ENCODE data around the gene NANS.
A peak's percentile ranks its signal among the peaks of the same experiment; 100 is the strongest.

Gene NANS

DNA sequence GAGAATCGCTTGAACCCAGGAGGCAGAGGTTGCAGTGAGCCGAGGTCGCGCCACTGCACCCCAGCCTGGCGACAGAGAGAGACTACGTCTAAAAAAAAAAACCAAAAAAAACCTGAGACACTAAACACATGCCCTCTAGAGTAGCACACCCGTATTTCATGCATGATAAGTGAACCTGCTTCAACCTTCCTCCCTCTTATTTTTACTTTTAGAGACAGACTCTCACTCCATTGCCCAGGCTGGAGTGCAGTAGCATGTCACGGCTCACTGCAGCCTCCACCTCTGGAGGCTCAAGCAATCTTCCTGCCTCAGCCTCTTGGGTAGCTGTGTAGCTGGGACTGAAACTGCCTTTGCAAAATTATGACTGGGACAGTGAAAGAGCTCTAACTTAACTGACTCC, 17.6 kb upstream of the NANS start:
- no peak for DNase-seq (ENCODE audit: low read depth, low spot score)

DNA sequence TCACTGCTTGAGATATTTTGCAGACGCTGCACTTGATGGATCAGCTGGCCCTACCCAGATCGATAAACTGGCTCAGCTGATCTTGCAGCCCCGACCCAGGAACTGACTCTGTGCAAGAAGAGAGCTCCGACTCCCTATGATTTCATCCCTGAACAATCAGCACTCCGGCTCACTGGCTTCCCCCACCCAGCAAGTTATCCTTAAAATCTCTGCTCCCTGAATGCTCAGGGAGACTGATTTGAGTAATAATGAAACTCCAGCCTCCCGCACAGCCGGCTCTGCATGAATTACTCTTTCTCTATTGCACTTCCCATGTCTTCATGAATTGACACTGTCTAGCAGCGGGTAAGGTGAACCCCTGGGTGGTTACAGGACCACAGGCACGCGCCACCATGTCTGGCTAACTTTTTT, 16.9 kb upstream of the NANS start:
- DNase-seq (ENCODE audit: low read depth, low spot score) = no peak

DNA sequence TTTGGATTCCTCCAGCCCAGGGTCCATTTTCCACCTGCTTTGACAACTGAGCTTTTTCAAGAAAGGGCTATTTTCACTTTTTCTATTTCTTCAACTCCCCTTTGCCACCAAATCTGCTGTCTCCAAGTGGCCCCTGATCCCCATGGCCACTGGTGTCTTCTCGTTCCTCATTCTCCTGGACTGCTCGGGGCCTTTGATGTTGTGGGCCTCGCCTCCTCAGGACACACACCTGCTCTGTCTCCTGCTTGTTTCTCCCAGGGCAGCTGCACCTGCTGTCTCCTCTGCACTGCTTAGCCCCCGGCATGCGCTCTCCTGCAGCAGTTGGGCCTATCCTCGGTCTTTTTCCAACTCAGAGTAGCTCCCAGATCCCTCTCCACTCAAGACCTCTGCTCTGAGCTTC, 16.3 kb upstream of the NANS start:
- DNase-seq (ENCODE audit: low read depth, low spot score) = no peak

DNA sequence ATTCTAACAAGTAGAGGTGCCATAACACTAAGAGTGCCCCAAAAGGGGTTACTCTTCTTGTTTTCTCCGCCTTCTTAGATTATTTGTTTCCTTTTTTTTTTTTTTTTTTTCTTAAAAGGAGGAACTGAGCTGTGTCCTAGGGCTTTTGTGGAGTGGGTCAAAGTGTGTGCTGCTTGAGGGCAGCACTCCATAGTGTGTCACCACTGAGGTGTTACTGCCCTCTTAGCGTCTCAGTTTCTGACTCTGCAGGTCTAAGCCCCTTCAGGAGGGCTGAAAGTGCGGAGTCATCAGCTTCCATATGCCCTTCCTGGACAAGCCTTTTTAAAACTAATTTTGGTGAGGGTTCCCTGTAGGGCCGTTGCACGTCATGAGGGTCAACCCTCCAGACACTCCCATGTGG, 12.6 kb upstream of the NANS start:
- no peak for DNase-seq (ENCODE audit: low read depth, low spot score)

DNA sequence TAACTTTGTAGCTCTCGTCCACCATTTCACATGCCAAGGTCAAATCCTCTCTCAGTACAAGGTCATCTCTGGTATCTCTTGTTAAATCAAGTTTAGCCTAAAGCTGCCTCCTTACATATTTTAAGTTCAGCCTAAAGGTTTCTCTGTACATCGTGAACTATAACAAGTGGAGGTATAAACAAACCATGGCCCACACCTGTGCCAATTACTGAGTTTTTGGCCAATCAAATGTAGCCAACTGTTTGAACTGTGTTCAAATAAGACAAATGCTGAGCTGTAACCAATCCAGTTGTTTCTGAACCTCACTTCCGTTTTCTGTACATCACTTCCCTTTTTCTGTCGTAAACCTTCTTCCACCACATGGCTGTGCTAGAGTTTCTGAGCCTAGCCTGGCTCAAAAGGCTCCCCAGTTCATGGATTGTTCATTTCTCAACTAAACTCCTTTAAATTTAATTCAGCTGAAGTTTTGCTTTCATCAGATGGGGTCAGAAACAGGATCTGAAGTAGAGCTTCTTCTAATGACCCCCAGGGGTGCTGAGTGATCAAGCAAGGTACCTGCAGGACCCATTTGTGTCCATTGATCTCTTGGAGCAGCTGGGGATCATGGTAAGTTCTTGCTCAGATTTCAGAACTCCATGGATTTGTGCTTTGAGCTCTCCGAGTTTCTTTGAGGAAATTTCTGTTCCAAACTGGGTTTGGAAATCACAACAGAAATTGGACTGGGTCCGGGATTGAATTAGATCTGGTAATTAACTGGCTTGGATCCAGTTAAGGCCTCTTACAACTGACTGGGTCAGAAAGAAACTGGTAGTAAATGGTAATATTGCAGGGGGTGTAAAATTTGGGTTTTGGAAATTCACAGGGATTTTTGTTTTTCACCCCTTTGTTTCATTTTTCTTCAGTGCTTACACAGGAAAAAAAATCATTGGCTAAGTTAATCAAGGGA, 11.0 kb upstream of the NANS start:
- DNase-seq (ENCODE audit: low read depth, low spot score) = no peak

DNA sequence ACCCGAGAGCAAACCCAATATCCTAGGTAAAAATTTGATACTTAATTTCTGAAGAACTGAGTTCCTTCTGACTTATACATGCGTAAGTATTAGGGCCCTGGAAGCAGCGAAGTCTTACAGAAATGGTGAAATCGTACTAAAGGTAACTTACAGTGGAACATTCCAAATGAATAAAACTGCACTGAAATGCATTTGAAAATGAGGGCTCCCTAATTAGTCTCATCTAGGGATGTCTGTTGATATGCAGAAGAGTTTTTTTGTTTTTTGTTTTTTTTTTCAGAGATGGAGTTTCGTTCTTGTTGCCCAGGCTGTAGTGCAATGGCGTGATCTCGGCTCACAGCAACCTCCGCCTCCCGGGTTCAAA, 10.4 kb upstream of the NANS start:
- DNase-seq (ENCODE audit: low read depth, low spot score) = no peak

DNA sequence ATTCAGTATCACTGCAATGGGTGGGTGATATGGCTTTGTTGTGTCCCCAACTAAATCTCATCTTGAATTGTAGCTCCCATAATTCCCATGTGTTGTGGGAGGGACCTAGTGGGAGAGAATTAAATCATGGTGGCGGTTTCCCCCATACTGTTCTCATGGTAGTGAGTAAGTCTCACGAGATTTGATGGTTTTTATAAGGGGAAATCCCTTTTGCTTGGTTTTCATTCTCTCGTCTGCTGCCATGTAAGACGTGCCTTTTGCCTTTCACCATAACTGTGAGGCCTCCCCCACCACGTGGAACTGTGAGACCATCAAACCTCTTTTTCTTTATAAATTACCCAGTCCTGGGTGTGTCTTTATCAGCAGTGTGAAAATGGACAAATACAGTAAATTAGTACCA, 9.5 kb upstream of the NANS start:
- no peak for DNase-seq (ENCODE audit: low read depth, low spot score)

DNA sequence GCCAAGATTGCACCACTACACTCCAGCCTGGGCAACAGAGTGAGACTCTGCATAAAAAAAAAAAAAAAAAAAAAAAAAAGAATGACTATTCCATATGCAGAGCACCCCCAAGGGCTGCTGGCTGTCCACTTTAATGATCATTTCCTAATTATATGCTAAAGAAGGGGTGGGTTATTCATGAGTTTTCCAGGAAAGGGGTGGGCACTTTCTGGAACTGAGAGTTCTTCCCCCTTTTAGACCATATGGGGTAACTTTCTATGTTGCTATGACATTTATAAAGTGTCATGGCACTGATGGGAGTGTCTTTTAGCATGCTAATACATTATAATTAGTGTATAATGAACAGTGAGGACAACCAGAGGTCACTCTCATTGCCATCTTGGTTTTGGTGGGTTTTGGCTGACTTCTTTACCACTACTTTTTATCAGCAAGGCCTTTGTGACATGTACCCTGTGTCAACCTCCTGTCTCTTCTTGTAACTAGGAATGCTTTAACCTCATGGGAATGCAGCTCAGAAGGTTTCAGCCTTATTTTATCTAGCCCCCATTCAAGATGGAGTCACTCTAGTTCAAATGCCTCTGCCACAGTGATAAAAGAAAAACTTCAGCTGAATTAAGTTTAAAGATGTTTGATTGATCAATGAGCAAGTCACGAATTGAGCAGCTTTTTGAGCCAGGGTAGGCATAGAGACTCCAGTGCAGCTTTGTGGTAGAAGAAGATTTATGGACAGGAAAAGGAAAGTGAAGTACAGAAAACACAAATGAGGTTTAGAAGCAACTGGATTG, 7.1 kb upstream of the NANS start:
- DNase-seq (ENCODE audit: low read depth, low spot score) = no peak

DNA sequence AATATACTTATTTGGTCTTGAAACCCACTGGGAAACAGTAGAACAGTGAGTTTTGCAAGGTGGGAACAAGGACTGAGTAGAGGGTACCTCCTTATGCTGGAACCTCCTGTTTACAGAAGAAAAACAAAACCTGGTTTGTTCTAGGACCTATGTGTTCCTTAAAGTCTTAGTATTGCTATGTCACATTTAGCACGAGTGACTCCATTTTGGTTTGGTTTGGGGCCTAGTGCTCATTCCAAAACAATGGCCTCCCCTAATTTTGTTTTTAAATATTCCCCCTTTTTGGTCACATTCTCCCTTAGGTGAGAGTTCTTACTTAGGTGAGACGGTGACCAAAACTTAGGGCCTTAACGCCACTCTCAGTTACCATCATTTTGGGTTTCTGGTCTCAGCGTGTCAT, 6.2 kb upstream of the NANS start:
- no peak for DNase-seq (ENCODE audit: low read depth, low spot score)

DNA sequence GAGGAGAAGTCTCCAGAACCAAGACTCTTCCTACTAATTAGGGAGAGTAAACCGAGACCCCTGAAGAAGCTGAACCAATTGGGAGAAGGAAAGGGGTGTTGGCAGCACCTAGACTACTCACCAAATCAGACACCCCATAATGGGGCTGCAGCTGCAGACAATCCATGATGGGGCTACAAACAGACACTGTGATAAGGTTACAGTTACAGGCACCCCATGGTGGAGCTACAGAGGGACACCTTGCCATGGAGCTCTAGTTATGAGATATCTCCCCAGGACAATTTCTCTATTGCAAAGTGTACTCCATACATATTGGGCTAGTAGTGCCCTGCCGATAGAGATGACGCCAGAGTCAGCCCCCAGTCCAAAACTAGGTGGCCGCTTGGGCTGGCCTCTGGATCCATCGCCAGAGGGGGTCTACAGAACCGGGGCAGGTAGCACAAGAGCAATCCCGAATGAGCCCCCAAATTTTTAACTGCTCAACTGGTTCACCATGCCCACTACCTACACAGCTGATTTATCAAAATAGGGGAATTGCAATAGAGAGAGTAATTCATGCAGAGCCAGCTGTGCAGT, 2.1 kb upstream of the NANS start:
- no peak for DNase-seq (ENCODE audit: low read depth, low spot score)

DNA sequence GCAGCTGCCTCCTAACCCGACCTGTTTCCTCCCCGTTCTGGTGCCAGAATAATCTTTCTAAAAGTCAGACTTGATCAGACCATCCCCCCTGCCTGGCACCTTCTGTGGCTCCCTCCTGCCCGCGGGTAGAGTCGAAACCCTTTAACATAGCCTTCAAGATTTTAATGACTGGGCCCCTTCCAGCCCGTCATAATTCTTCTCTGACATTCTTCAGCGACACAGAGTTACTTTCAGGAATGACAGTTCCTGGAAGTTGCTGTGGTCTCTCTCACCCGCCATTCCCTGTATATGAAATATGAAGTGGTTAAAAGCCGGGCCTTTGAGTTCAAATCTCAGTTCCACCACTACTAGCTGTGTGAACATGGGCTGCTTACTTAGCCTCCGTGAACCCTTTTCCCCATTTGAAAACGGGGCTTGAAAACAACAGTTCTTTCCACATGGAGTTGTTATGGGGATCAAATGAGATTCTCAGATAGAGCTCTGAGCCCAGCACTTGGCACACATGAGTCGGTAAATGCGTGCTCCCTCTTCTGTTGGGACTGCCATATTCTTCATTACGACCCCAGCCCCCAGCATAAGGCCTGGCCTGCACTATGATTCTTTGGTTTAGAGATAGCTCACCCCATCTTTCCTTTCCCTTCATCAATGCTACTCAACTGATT, 737 bp downstream of the NANS start:
- DNase-seq (ENCODE audit: low read depth, low spot score) = no peak

DNA sequence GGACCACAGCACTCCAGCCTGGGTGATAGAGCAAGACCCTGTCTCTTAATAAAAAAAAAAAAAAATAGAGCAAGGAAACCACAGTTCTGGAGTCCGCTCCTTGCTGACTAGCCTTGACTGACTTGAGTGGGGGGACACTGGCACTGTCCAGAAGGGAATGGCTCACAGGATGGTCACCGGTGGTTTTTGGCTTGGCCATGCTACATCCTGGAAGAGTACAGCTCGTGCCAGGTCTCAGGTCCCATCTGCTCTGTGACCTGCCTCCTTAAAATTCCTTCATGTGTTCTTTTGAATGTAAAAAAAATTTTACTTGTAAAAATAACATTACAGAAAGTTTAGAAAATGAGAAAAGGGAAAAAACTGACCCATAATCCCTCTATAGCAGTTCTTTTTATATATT, 5.6 kb downstream of the NANS start:
- no peak for DNase-seq (ENCODE audit: low read depth, low spot score)

DNA sequence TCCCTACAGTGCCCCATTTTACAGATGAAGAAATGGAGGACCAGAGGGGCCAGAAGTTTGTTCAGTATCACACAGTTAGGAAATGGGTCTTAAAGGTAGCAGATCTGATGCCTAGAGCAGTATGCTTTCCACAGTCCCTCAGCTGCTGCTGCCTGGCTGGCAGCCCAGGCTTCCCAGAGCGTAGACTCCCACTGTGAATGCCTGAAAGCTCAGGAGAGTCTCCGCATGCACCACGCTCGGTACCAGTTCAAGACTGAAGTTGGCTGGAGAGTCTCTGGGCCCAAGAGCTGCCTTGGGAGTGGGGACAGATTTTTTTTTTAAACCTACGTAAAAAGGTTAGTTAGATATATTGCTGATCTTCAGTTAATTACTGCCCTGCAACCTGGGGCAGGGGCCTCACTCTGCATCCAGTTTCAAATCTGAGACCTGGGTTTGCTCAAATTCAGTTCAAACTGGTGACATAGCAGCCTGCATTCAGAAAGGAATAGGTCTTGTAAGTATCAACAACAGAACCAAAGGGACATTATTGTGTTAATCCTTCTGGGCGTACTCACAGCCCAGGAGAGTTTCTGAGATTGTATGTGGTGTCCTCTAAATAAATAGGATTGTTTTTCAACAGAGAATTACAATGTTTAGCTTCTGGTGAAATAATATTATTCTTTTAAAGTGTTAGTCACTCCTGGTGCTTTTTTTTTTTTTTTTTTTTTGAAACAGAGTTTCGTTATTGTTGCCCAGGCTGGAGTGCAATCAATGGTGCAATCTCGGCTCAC, 8.3 kb downstream of the NANS start:
- DNase-seq (ENCODE audit: low read depth, low spot score) = peak; percentile 74

DNA sequence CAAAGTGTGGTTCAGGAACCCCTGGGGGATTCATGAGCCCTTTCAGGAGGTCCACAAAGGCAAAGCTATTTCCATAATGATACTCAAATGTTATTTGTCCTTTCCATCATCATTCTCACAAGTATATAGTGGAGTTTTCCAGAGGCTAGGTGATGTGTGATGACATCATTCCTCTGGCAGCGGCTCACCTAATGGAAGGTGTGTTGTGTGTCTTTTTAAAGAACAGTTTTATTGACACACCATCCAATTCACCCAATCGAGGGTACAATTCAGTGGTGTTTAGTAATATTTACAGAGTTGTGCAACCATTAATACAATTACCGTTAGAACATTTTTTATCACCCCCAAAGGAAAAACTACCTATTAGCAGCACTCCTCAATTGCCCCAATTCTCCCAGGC, 9.7 kb downstream of the NANS start:
- DNase-seq (ENCODE audit: low read depth, low spot score) = no peak

DNA sequence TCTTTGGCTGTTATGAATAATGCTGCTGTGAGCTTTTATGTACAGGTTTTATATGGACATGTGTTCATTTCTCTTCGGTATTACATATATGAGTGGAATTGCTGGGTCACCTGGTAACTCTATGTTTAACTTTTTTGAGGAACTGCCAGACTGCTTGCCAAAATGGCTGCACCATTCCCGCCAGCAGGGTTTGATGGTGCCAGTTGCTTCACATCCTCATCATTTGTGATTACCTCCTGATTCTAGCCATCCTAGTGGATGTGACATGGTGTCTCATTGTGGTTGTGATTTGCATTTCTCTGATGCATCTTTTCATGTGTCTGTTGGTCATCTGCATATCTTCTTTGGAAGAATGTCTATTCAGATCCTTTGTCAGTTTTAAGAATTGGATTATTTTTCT, 10.7 kb downstream of the NANS start:
- no peak for DNase-seq (ENCODE audit: low read depth, low spot score)

DNA sequence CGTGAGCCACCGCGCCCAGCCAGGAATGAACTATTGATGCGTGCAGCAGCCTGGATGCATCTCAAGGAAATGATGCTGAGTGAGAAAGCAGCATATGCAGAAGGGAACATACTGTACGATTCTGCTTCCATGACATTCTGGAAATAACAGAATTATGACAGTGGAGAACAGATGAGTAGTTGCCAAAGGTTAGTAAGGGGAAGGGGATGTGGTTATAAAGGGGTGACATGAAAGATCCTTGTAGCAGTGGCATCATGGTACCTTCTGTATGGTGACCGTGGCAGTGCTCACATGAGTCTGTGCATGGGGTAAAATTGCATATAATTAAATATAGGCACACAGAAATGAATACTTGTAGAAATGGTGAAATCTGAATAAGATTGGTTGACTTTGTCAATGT, 13.0 kb downstream of the NANS start:
- DNase-seq (ENCODE audit: low read depth, low spot score) = no peak

DNA sequence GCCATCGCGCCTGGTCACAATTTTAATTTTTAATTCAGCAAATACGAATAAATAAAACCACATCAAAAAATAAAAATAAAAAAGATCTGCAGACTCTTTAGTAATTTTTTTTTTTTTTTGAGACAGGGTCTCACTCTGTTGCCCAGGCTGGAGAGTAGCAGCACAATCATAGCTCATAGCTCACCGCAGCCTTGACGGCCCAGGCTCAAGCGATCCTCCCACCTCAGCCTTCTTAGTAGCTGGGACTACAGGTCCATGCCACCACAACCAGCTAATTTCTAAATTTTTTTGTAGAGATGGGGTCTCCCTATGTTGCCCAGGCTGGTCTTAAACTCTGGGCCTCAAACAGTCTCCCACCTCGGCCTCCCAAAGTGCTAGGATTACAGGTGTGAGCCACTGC, 14.2 kb downstream of the NANS start:
- DNase-seq (ENCODE audit: low read depth, low spot score) = no peak

DNA sequence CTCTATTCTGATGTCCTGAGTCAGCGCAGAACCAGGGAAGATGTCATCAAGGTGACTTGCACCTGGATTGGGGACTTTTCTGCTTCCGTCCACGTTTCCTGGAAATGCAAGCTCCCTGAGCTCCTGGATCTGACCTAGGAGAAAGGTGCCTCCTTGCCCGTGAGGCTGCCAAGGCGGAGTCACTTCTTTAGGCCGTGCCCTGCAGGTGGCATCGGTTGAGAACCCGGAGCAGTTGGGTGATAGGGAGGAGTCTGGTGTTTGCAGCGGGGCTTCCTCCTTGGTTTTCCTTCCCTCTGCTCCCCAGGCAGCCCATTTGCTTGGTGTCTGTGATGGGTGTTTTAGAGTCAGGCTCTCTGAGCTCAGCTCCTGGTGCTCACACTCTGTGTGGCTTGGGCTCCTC, 15.2 kb downstream of the NANS start:
- DNase-seq (ENCODE audit: low read depth, low spot score) = no peak

DNA sequence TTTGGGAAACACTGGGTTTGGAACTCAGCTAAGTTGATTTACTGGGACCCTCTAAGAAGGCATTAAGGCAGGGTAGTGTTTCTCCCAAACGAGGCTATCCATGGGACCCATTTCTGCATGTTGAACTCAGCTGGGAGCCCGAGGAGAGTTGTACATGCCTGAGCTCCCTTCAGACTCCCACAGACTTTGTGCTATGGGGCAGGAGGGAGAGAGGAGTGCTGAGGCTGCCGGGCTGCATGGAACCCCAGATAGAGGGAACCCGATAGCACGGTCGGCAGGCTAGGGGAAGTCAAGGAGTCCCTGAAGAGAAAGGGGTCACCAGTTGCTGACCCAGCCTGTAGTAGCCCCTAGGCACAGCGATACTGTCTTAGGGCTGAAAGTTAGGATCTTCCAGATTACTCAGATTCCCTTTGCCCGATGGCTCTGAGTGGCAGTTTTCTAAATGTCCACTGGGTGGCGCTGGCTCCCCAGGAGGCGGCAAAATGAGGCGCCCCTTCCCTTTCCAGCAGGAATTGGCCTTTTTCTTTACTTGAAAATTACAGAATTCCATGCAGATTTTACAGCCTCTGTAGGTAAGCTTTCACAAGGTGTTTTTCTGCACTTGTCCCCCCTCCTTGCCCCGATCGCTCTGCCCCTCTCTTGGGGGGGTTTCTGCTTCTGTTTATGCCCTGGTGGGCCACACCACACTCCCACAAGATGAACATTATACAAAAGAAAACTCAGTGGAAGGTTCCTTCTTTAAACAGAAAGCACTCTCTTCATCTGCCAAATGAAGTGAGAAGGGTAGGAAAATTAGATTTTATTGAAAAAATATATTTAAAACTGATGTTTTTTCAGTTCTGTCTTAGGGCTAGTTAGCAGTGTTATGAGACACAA, 17.8 kb downstream of the NANS start:
- DNase-seq (ENCODE audit: low read depth, low spot score) = no peak

DNA sequence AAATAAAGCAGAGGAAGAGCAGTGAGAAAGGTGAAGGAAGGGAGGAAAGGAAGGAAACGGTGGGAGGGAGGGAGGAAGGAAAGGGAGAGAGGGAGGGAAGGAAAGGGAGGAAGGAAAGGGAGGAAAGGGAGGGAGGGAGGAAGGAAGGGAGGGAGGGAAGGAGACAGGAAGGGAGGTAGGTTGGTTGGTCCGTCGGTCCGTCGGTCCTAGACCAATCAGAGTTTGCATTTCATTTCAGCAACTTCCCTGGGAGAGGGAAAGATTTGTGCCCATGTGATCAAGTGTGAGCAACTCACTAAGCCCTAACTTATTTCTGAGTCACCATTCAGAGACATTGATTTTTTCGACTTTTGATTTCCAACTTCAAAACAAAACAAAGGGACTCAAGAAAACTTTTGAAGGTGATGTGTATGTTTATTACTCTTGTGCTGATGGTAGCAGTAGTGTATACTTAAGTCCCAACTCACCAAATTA, 18.8 kb downstream of the NANS start:
- DNase-seq (ENCODE audit: low read depth, low spot score) = no peak

All from brain pericyte (primary cell).